Cerebellar cortex (tissue), 1 donor: ENCODE data around the gene SMAD3.

Experiments used
- DNase-seq: peaks from one replicate; pipeline ENCODE4 v3.0.0-alpha.2; 2015; ENCODE audit warnings: low spot score

Gene SMAD3

DNA sequence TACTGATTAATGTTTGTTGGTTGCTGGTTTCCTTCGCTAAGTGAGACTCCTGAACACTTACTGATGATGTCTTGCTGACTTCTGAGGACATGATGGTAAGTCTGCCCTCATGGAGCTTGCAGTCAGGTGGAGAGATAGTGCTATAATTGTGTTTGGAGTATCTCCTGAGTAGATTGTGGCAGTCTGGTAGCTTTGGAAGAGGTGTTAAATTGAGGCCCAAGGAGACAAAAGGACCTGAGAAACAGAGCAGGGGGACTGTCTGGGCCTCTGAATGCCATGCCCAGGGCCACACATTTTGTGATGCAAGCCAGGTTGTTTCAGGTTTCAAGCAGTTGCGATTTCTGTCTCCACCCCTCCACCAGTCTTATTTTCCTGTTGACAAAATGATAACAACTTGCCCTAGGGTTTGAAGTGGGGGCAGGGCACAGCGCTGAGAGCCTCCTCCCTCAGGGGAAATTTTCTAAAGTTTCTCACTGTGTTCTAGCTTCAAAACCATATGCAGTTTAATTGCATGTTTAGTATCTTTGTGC lies 16.7 kb downstream of the SMAD3 start:
- DNase-seq = no peak

DNA sequence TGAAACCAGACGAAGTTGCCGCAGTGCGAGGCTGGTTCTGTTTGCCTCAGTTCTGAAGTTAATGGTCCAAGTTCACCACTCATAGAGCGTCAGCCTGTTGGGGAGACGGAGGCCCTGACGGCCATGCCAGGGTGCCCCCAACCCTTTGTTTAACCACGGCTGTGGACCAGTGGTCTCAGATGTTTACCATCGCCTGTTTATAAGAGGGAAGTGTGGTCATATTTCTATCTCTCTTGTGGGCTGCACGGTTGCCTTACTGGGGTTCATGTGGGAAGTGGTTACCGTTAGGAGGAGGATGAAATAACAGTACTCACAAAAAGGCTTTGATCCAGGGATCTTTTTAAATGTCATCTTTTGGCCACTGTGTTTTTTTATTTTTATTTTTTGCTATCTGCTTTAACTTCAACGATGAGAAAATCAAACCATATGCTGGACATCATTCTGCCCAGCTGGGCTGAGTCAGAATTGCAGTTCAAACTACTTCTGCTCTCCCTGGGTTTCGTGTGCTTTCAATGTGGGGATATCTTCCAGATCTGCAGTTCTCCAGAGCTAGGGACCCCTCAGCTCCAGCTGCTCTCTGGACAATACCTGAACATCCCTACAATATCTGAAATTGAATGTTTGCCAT lies 17.8 kb downstream of the SMAD3 start:
- DNase-seq = no peak

- no peak for DNase-seq
These were observed 19.2 kb downstream of the SMAD3 start for GRCh38 chr15:67084561-67084960.

DNA sequence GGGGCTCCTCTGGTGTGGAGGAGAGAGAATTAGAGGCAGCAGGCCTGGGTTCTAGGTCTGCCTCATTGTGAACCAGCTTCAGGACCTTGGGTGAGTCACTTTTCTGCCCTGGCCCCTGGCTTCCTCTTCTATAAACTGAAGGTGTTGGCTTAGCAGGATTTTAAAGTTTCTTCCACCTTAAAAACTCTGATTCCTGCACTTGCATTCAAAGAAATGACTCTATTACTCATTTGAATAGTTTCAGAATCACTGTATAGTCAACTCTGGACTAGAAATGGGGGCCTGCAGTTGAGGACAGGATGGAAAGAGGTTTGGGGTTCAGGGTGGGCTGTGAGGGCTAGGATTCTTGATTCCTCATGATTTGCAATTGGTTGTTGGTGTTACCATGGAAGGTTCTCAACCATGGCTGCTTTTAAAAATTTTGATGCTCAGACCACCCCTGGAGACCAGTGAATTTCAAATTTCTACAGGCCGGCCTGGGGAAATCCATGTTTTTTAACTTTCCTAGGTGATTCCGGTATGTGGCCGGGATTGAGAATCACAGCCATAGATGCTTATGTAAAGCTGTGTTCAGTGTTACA lies 19.9 kb downstream of the SMAD3 start:
- DNase-seq = no peak

DNA sequence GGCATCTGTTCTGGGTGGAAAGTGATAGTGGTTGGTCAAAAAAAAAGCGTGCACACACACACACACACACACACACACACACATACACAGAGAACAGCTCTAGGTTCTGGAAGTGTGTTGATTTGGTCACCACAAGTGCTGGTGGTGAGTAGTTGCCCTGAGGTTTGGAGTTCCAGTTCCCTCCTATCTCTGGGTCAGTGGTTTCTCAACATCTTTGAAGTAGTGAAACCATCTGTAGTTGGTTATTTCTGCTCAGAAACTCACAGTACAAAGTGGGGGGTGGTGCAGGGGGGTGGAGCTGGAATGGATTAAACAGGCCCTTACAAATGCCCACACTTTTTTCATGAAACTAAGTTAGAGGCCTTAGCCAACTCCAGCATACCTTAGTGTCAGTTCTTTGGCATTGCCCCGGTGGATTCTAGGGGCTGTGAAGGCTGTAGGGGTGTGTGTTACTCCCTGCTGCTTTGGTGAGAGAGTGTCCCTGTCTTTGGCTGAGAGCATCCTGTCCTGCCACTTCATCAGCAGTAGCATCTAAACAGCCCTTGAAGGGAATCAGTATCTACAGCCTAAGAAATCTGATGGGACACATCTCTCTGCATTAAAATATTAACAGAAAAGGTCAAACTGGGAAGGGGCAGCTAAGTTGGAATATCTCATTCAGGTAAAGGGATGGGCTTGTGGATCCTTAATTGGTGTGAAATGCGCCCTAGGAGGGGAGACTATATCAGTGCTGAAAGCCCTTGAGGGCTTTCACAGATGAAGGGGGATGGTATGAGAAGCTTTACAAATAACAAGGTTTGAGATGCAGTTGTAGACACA lies 20.6 kb downstream of the SMAD3 start:
- no peak for DNase-seq

- no peak for DNase-seq
These were observed 21.2 kb downstream of the SMAD3 start for GRCh38 chr15:67086637-67086914.

- no peak for DNase-seq
These were observed 22.2 kb downstream of the SMAD3 start for GRCh38 chr15:67087507-67088172.

GRCh38 chr15:67089217-67090193 lies 24.1 kb downstream of the SMAD3 start:
- no peak for DNase-seq

- DNase-seq = no peak
These were observed 25.1 kb downstream of the SMAD3 start for GRCh38 chr15:67090297-67091070.

GRCh38 chr15:67091071-67091979 lies 25.9 kb downstream of the SMAD3 start:
- DNase-seq = no peak

GRCh38 chr15:67091980-67092677 lies 26.7 kb downstream of the SMAD3 start:
- DNase-seq = no peak

DNA sequence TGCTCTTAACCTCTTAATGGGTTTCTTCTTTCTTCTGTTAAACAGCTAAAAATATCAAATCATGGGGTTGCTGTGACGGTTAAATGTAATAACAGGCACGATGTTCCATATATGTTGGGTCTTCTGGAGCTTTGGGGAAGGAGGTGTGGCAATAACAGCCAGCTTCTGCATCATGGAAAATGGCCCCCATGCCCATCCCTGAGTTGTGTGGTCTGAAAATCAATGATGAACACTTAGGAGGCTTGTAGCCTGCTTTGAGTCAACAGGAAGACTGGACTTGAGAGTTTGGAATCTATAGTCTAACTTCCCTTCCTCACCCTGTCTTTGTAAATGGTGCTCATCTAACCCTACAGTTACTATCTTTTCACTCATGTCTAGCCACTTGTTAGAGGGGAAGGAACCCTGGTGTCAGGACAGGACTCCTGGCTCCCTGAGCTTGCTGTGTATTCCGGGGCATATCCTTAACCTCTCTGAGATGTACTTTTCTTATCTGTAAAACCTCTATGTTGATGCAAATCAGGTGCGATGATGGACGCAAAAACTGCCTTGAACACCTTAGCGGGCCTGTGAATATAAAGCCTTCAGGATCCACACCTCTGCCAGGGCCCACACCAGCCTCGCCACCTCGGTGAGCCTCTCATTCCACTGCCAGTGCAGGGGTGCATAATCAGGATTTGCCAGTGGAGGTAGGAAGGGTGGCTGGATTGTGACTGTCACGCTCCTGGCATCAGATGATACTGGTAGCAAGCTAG lies 27.5 kb downstream of the SMAD3 start:
- DNase-seq = no peak

GRCh38 chr15:67093504-67093862 lies 28.1 kb downstream of the SMAD3 start:
- no peak for DNase-seq

GRCh38 chr15:67094001-67094826 lies 28.8 kb downstream of the SMAD3 start:
- DNase-seq = no peak

DNA sequence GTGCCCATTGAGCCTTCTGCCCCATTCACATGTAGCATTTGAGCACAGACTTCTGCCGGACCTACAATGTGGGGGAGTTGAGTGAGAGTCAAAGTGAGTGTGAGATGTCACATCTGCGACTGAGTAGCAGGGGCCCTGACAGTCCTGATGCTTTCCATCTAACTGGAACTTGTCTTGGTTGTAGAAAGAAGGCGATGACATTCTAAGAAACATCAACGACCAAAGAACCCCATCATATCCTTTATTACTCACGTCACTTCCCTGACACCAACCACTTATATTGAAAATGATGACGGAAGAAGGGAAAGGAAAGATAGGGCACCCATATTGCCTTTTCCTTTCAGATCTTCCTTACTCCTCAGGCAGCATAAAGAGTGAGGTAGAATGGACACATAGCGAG lies 30.5 kb downstream of the SMAD3 start:
- no peak for DNase-seq

DNA sequence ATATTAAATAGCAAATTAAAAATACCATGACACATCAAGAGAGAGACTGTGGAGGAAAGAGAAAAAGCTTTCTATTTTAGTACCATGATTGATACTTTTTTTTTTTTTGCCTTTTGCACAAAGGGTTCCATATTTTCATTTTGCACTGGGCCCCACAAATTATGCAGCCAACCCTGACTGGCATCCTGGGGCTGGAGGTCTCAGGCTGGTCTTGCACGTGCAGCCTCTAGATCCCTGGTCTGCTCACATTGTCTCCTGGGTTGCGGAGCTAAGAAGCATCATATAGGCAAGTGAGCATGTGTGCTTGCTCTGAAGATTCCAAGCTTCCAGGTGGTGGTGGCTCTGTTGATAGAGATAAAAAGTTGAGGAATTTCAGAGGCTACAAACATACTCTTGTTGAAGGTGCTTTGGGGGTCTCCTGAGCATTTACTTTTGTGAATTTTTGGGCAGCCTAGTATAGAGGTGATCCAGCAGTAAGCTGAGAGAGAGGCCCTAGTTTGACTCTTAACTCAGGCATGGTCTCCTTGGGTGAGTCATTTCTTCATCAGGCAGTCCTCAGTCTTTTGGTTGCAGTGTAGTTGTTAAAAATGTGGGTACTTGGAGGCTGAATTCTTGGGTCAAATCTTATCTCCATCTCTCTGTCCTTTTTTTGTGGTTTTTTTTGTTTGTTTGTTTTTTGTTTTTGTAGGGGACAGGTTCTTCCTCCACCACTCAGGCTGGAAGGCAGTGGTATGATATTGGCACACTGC lies 31.3 kb downstream of the SMAD3 start:
- DNase-seq = no peak

GRCh38 chr15:67097424-67097823 lies 32.0 kb downstream of the SMAD3 start:
- DNase-seq = no peak
